ENCODE measurements around the gene TMEM141.

DNA sequence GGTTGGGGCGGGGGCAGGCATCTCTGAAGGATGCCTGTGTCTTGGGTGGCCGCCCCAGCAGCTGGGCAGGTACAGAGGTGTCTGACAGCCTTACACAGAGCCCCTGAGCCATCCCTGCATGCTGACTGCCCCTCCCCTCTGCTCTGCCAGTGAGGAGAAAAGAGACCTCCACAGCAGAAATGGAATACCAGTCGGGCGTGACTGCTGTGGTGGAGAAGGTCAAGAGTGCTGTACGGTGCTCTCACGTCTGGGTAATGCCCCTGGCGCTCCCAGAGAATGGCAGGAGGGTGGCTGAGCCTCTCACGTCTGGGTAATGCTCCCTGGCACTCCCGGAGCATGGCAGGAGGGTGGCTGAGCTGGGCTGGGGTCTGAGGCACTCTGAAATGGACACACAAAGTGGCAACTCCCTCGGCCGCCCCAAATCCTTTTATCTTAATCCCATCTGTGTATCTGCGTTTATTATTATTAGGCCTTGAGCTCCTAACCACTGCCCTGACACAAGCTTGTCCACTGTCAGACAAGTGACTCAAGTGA is 14.1 kb downstream of the TMEM141 start:
- TF ChIP-seq, protein P1, sequence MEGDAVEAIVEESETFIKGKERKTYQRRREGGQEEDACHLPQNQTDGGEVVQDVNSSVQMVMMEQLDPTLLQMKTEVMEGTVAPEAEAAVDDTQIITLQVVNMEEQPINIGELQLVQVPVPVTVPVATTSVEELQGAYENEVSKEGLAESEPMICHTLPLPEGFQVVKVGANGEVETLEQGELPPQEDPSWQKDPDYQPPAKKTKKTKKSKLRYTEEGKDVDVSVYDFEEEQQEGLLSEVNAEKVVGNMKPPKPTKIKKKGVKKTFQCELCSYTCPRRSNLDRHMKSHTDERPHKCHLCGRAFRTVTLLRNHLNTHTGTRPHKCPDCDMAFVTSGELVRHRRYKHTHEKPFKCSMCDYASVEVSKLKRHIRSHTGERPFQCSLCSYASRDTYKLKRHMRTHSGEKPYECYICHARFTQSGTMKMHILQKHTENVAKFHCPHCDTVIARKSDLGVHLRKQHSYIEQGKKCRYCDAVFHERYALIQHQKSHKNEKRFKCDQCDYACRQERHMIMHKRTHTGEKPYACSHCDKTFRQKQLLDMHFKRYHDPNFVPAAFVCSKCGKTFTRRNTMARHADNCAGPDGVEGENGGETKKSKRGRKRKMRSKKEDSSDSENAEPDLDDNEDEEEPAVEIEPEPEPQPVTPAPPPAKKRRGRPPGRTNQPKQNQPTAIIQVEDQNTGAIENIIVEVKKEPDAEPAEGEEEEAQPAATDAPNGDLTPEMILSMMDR (IDR thresholded peaks at IDR 0.05; ENCODE audit: borderline replicate concordance, extremely low read depth, low read length, poor library complexity, severe bottlenecking), result no peak
- TF ChIP-seq EZH2 (IDR thresholded peaks at IDR 0.05; ENCODE audit: borderline replicate concordance, low read depth, low read length, severe bottlenecking), result no peak
